NCI-H1930 (cell line): Measurements from ENCODE around the gene MDGA2.
"Not testable (repeated sequence)": the region's sequence is repeated elsewhere in the genome, so short reads cannot be mapped to it uniquely, and the experiment has no call there.

Experiments
- DNase-seq, 2 experiments: peaks; one replicate each; lab custom pipeline; 2025; lab: John Stamatoyannopoulos, UW

Gene MDGA2

DNA sequence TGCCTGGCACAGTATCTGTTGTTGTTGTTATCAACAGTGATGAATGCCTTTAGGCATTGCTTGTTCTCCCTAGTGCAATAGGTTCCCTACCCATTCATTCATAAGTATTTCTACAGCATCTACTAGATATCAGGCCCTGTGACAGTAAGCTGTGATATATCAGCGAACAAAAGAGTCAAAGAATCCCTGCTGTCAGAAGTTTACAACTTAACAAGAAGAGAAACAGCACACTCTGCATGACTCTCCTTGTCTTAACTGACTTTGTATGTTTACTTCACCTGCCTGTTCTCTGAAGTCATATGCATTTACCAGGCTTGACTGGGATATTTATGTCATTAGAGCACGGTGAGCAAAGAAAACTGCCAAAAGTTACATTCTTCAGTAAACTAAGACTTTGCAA, 571.6 kb downstream of the MDGA2 start:
- no peak for DNase-seq

DNA sequence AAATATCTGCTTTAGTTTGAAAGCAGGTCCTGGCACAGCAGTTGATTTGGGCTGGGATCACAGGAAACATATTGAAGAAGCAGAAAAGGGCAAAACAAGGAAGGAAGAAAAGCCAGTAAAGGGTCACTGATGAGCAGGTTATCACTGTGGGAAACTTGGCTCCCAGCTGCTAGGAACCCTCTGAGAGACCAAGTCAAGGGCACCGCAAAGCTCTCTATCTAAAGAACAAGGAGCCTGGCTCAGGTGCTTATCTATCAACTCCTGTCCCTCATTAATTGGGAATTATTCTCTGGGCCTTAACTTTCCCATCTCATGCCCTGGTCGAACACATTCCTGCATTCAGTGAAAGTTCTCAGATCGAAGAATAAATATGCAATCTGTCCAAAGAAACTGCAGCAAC, 572.9 kb downstream of the MDGA2 start:
- no peak for DNase-seq

DNA sequence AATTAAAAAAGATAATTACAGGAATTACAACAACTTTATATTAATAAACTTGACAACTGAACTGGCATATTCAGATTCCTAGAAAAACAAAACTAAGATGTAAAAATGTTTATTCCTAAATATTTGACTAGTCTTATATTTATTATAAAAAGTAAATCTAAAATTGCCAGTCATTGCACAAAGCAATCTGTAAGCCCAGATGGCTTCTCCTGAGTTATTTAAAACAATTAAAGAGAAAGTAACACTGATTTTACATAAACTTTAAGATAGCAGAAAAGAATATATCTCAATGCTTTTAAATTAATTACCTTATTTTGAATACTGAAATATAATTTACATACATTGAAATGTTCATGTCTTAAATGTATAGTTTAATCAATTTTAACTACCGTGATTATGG, 589.7 kb downstream of the MDGA2 start:
- DNase-seq = no peak

DNA sequence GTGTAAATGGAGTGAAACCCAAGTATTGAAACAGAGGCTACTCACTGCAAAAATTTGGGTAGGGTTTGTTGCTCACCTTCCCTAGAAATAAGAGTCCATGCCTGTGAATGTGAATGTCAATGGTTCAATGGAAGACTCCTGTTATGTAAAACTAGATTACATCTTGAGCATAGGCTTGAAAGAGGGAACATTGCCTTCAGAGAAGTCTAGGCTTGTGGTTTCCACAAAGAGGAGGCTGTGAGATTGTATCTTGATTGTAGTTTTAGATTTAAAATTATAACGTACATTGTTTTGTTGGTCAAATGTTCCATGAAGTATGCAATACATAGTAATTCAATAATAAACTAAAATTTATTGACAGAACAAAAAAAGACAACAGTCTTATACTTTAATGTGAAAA, 610.1 kb downstream of the MDGA2 start:
- no peak for DNase-seq

DNA sequence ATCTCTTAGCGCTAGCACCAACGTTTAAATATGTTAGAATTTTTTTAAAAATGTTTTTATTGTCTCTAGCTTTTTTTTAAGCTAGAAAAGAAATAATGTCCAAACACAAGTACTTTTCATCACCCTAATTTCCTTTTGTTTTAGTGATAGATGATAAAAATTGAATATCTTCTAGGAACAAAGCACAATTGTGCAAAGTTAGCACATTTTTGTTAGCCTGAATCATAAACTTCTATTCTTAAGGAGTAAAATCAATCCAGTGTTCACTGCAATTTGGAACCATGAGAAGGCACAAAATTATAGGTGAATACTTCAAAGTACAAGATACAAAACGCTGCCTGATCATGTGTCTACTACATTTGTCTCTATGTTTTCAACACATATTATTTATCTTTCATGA, 615.4 kb downstream of the MDGA2 start:
- DNase-seq = no peak

DNA sequence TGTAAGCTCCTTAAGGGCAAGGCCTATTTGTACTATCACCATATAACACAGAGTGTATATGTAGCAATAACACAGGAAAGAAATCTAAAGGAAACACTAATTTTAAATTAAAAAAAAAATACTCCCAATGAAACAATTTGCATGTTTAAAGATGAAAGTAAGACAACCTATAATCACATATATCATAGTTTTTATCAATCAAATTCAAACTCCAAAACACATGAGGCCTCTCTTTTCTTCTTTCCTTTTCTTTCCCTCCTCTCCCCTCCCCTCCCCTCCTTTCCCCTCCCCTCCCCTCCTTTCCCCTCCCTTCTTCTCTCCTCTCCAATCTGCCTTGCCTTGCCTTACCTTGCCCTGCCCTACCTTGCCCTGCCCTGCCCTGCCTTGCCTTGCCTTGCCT, 618.0 kb downstream of the MDGA2 start:
- DNase-seq = no peak

DNA sequence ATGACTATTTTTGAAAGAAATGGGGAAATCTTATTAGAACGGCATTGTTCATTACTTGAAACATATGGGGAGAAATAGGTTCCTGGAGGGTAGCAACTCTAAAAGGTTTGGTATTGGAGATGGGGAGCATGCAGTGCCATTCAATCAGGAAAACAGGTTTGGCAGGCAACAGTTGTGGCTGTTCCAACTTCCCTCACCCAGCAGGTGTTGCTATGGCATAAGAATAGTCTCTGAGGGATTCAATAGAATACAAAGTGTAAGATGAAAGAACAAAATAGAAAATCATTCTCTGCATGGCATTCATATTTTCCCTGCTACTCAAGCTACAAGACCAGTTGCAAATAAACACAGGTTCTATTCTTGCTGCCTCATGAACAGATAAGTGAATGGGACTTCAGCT, 630.6 kb downstream of the MDGA2 start:
- peak; percentile 7 to 17 for DNase-seq

DNA sequence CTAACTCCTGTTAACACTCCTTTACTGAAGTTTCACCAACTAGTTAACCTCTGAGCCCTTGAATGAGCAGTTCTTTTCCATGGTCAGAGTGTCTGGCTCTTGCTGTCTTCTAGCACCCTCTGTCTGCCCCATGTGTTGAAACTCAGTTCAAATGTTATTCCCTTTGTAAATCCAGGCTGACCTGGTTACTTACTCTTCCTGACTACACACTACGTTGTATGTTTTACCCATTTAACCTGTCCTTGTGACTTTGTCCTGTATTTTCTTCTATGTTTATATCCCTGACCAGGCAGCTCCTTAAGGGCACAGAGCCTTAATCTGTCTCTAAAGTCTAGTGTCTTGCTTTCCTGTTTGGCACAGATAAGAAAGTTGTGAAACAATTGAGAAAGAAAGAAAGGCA, 634.9 kb downstream of the MDGA2 start:
- DNase-seq = no peak

DNA sequence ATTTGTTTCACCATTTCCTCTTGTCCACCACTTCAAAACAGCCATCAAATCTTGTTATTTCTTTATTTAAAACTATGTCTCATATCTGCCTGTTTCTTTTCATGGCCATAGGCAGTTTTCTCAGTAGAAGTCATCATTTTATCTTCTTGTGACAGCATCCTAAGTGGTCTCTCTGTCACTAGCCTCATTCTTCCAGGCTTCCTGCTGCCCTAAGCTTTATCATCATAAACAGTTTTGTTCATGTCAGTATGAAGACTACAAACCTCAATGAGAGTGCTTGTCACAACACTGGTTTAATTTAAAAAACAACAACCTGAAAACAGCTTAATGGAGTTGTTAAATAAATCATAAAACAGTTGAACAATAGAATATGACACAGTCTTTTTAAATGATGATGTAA, 636.1 kb downstream of the MDGA2 start:
- no peak for DNase-seq

DNA sequence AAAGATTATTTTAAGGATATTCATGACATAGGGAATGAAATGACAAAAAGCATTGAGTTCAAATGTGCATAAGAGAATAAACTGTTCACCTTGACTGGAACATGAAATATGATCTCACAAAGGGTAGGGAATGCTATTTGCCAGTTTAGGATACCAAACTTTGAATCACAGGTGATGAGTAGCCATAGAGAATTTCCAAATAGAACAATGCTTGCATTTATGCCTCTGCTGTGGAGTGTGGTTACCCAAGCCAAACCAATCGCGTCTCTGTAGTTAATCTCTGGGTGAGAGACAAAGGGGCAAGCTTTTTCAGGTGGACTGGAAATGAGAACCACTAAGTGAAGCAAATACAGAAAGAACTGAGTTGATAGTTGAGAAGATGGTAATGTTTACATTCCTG, 652.7 kb downstream of the MDGA2 start:
- DNase-seq = no peak

DNA sequence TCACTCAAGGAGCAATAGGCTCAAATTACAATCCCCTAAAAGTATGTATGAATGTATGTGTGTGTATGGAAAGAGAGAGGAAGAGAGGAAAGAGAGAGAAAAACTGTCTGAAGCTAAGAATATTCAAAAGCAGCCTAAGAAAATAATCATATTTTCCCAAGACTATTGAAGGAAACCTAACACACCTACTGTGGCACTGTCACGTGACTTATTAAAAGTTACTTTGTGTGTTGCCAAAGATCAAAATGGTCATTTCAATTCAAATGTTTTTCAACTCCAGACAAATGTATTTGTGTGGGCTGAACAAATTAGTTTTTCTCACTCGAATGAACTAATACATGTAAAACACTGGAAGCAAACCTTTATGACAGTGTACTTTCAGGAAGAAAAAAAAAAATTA, 654.9 kb downstream of the MDGA2 start:
- DNase-seq = no peak

DNA sequence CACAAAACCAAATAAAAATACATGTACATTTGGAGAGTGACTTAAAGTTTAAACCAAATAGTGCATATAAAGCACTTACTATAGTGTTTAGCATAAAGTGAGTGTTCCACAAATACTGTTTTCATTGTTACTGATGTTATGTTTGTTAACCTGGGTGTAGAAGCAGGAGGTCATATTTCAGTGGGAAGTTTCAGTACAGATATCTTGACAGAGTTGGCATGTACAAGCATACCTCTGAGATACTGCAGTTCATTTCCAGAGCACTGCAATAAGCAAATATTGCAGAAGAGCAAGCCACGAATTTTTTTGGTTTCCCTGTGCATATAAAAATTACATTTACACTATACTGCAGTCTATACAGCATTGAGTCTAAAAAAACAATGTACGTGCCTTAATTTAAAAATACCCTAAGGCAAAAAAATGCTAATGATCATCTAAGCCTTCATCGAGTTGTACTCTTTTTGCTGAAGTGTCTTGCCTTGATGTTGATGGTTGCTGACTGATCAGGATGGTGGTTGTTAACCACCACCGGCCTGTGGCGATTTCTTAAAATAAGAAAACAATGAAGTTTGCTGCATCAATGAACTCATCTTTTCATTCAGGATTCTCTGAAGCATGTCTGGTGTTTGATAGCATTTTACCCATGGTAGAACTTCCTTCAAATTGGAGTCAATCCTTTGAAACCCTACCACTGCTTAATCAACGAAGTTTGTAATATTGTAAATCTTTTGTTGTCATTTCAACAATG, 662.7 kb downstream of the MDGA2 start:
- no peak for DNase-seq

DNA sequence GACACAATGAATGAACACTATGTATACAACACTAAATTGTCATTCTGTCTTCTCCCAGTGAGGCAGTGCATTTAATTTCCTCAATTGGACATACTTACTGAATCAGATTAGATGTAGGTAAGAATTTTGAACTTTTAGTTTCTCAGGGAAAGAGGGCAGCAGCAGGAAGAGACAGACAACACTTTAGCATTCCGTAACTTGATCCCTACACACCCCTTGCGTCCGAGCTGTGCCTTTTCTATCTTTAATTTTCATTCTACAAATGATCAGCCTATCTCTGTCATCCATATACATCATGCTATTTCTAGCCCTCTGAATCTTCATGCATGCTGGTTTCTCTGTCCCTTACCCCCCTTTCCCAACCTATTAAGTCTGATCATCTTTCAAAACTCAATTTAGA, 665.8 kb downstream of the MDGA2 start:
- no peak for DNase-seq

DNA sequence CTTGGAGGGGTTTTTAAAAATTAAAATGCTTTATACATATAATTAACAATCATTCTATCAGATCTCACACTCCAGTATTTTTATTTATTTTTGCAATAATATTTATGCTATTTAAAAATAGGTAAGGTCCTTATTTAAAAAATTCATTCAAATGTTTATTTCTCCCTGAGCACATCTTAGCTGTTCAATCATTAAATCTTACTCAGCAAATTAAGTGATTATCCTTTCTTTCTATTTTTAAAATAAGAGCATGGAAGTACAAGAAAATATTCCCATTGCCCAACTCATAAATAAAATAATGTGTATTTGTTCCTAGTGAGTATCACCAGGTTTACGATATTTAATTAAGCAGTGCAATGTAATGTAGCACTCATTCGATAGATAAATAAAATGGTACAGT, 666.7 kb downstream of the MDGA2 start:
- DNase-seq = no peak

DNA sequence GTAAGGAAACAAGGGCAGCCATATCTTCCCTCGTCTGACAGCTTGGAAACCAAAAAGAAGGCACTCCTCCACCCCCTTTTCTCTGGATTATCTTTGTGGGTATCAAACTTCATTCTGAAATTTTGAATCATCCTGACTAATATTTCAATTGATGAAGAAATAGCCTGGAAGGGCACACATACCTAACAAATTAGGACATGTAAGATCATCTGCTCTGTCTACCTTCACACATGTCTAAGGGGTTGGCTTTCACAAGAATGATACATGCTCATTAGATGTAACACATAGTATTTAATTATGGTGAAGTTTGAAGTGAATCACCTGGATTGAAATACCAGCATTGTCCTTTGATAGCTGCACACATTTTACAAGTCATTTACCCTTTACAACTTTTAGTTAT, 675.7 kb downstream of the MDGA2 start:
- DNase-seq = no peak

DNA sequence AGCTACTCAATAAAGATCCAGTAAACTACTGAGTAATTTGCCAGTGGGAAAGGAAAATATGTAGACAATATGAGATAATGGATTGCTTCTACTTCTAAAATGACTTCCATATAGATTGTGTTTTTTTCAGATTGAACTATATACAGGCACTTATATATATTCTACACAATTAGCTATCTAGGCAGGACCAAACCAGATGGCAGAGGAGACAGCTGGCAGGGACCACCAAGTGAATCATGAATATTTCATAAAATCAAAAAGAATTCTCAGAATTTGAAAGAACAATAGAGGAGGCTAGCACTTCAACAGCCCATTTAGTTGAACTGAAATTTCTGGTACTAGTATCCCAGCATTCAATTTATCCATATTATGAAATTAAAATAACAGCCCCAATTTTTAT, 685.8 kb downstream of the MDGA2 start:
- no peak for DNase-seq

DNA sequence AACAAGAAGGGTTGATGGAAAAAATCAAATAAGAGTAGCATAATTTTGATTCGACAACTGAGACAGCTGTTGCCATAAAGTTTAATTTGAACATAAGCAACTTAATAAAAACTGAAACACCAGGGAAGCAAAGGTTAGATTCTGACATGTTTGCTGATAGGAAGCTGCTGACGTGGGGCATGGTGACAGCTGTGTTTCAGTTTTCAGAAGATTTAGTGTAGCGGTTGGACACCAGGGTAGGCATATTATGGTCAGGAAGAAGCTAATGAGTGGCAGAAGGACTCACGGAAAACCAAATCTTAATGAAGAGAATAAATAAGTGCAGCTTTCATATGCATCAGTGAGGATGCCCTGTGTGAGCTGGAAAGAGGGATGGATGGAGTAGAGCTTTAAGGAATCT, 687.1 kb downstream of the MDGA2 start:
- no peak for DNase-seq

DNA sequence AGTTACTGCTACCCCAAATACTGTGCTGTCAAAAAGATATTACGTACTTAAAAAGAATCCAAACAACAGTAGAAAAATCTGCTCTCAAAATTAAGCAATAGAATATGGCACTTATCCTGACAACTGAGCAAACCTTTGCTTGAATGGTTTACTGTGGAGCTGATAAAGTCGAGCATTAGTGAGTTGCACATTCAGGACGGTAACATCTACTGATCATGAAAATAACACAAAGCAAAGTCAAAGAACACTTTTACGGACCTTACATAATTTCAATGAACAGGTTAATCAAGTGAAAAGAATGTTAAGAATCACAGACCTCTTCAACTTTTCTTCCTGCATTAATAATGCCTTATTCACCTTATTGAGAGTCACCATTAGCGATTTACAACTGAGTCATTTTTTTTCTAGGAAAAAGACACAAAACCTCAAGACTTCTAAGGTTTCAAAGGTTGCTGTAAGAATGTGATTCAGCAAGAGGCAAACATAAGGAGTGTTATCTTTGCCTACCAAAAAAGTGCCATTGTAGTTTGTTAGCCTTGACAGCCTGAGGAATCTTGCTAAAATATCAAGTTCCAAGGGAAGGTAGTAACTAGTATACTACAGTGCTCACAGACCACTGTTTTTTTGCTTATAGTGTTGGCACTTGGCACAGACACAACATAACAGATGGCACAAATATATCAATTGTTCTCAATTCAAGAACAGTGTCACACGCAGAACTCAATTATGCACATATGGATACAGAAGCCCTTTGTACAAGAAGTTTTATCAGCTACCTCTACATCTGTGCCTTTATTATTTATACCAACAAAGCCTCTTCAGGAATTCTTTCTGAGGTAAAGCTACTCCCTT, 689.6 kb downstream of the MDGA2 start:
- no peak for DNase-seq

DNA sequence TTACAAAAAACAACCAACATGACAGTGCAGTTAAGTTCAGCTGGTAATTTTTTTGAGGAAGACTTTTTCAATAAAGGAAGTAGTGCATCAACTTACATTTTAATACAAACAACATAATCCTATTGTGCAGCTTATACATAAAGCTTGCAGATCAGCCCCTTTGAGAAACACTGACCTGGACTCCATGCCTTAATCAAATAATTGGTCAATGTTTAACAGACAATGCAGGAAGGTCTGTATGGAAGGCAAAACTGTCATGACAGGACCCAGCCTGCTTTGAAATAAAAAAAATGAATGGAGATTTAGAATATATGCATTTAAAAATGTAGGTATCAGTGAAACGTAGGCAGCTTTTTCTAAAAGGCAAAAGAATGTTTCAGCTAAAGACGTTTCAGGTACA, 702.1 kb downstream of the MDGA2 start:
- no peak for DNase-seq

DNA sequence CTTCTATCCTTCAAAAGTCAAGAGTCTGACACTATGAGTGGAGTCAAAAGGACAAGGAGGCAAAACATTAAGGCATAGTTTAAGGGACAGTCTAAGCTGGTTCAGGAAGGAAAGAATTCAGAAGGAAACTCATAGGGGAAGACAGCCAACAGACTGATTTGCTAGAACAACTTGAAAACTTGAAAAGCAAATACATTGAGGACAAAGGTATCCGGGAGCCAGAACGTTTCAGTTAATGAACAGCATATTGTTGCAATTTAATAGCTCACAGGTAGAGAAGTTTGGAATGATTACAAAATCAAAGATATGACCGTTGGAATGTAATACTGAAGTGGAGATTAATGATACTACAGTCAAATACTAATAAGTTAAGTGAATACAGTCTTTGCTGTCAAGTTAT, 711.0 kb downstream of the MDGA2 start:
- DNase-seq = no peak

DNA sequence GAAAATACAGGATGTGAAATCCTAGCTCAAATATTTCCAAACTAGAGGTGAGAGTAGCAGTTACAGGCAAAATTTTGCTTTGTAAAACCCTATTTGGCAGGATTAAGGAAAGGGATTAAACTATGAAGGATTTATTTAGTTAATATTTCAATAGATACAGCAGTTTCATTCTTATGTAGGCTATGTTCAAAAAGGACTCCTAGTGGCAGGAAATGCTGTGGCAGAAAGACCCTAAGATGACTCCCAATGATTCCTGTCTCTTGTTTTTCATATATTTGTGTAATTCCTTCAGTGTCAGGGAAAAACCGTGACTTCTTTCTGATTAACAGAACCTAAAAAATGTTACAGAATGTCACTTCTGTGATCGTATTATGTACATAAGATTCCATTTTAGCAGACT, 724.3 kb downstream of the MDGA2 start:
- no peak for DNase-seq

DNA sequence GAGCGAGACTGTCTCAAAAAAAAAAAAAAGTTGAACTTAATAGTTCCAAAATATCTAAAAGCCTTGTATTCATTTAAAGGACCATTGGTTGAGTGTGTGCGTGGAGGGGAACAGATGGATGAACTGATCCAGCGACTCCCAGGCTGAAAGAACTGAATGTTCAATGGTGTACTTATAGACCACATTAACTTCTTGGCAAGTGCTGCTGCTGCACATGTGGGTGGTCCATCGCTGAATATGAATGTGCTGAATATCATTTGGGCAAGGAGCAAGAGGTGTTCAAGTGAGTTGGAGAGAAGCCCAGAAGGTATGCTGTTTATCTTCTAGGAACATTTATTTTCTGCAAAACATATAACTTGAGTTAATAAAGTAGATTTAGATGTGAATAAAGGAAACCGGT, 734.8 kb downstream of the MDGA2 start:
- DNase-seq = no peak

DNA sequence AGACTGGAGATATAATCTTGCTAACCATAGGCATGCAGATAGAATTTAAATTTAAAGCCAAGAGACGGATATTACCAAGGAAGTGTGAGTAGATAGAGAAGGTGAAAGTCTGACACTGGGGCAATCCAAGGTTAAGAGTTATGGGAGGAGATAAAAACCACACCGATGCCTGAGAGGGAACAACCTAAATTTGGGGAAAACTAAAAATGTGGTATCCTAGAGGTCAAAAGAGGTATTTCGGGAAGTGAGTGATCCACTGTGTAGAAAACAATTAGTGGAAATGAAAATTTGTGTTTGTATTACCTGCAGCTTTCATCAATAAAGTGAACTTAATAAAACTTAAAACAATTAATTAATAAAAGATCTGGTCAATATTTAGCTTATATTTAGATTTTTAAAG, 754.9 kb downstream of the MDGA2 start:
- no peak for DNase-seq

DNA sequence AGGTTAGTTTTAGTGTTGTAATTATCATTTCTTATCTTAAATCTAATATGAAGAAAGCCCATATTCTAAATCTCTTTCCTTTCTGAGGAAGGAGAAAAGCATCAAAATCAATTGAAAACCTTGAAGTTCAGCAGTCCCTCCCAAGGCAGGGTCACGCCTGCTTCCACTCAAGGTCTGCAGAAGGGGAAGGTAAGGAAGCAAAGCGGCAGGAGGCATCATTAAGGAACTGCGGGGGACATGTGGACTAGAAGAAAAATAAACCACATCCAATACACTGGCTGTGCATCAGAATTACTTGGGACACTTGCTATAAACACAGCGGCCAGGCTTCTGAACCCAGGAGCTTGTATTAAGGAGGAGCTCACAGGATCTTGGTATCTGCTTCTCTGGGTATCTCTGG, 759.9 kb downstream of the MDGA2 start:
- DNase-seq = not testable (repeated sequence)
